ENCODE results near the gene CROT.

CROT gene

GRCh38 chr7:87341441-87341840 is 4.0 kb upstream of the CROT start:
- H3K4me1 ChIP-seq (ENCODE audit: control insufficient read depth, insufficient read depth, low read length): no peaks in the 10 kb centered on the region
- WGBS, 2 experiments: 95 to 98% methylated on average over 2 of the region's 2 CpGs
- no peak overlapping the region for H3K4me3 ChIP-seq (ENCODE audit: insufficient read depth, low read depth, low read length)
- no peaks in the 10 kb centered on the region for H3K36me3 ChIP-seq (ENCODE audit: control insufficient read depth, insufficient read depth, low read length)
- no peaks in the 10 kb centered on the region for H3K27me3 ChIP-seq (ENCODE audit: control insufficient read depth, insufficient read depth, low read length, poor library complexity, severe bottlenecking)
- H3K9me3 ChIP-seq (ENCODE audit: control insufficient read depth, low read length): no peaks in the 10 kb centered on the region
- no peak overlapping the region for H3K27ac ChIP-seq (ENCODE audit: insufficient read depth, low read depth, low read length, poor library complexity, severe bottlenecking)

GRCh38 chr7:87342231-87342630 is 3.2 kb upstream of the CROT start:
- no peaks in the 10 kb centered on the region for H3K27me3 ChIP-seq (ENCODE audit: control insufficient read depth, insufficient read depth, low read length, poor library complexity, severe bottlenecking)
- 53 to 71% methylated on average over 1 to 3 of the region's 3 CpGs for WGBS, 2 experiments
- no peaks in the 10 kb centered on the region for H3K9me3 ChIP-seq (ENCODE audit: control insufficient read depth, low read length)

DNA sequence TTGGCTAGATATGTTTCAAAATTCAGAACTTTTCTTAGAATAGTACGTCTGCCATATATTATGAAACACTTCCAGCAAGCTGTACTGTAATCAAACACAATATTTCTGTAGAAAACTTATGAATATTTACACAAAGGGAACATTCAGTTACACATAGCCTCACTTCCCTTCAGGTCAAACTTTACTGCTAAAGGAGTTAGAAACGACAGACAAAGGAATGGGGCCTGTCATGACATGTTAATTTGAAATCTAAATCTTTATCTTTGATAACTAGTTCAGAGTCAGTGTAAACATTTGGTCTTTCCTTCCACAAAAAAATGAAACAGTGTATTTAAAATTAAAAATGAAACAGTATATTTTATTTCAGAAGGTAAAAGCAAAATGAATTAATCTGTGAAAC is 1.0 kb upstream of the CROT start:
- Histone ChIP-seq H3K36me3 (ENCODE audit: control insufficient read depth, insufficient read depth, low read length) (peaks cover 10% of the 10 kb centered on the region), H3K27me3 (ENCODE audit: control insufficient read depth, insufficient read depth, low read length, poor library complexity, severe bottlenecking) (no peaks in the 10 kb centered on the region), H3K9me3 (ENCODE audit: control insufficient read depth, low read length) (no peaks in the 10 kb centered on the region), H3K4me1 (ENCODE audit: control insufficient read depth, insufficient read depth, low read length) (no peaks in the 10 kb centered on the region), H3K27ac (ENCODE audit: insufficient read depth, low read depth, low read length, poor library complexity, severe bottlenecking) (no peak overlapping the region), H3K4me3 (ENCODE audit: insufficient read depth, low read depth, low read length) (peak overlapping the region; percentile 64)
- 53% methylated on average over 2 of the region's 2 CpGs; no CpG with 5 or more reads in 1 of the 2 experiments for WGBS, 2 experiments

More at GRCh38 chr7:87342231-87342630, 3.2 kb upstream of the CROT start:
- Histone ChIP-seq H3K27ac (ENCODE audit: insufficient read depth, low read depth, low read length, poor library complexity, severe bottlenecking) (no peak overlapping the region), H3K4me1 (ENCODE audit: control insufficient read depth, insufficient read depth, low read length) (no peaks in the 10 kb centered on the region), H3K4me3 (ENCODE audit: insufficient read depth, low read depth, low read length) (no peak overlapping the region), H3K36me3 (ENCODE audit: control insufficient read depth, insufficient read depth, low read length) (no peaks in the 10 kb centered on the region)

DNA sequence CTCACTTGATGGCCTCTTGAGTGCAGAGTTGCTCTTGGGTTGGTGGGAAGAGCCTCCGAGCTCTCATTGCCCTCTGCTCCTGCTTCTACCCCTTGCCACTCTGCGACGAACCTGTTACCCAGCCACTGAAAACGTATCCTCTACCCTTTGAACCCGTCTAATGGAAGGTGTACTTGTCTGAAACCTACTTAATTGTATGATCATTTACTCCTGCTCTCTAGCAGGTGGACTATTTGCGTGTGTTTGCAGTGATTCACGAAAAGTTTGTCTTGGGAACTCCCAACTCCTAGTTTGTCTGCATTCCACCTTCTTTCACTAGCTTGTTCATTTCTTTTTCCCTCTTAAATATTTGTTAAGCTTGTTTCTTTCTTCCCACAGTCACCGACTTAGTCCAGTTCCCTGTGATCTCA is 503 bp downstream of the CROT start:
- Histone ChIP-seq H3K27ac (ENCODE audit: insufficient read depth, low read depth, low read length, poor library complexity, severe bottlenecking) (no peak overlapping the region), H3K9me3 (ENCODE audit: control insufficient read depth, low read length) (no peaks in the 10 kb centered on the region), H3K4me1 (ENCODE audit: control insufficient read depth, insufficient read depth, low read length) (no peaks in the 10 kb centered on the region), H3K36me3 (ENCODE audit: control insufficient read depth, insufficient read depth, low read length) (peaks cover 25% of the 10 kb centered on the region), H3K27me3 (ENCODE audit: control insufficient read depth, insufficient read depth, low read length, poor library complexity, severe bottlenecking) (no peaks in the 10 kb centered on the region), H3K4me3 (ENCODE audit: insufficient read depth, low read depth, low read length) (peak overlapping the region; percentile 64)
- WGBS, 2 experiments: 52 to 58% methylated on average over 8 of the region's 8 CpGs

GRCh38 chr7:87347207-87347606 is 1.7 kb downstream of the CROT start:
- Histone ChIP-seq H3K4me1 (ENCODE audit: control insufficient read depth, insufficient read depth, low read length) (no peaks in the 10 kb centered on the region), H3K27ac (ENCODE audit: insufficient read depth, low read depth, low read length, poor library complexity, severe bottlenecking) (no peak overlapping the region), H3K27me3 (ENCODE audit: control insufficient read depth, insufficient read depth, low read length, poor library complexity, severe bottlenecking) (no peaks in the 10 kb centered on the region), H3K36me3 (ENCODE audit: control insufficient read depth, insufficient read depth, low read length) (peaks cover 33% of the 10 kb centered on the region), H3K4me3 (ENCODE audit: insufficient read depth, low read depth, low read length) (no peak overlapping the region), H3K9me3 (ENCODE audit: control insufficient read depth, low read length) (no peaks in the 10 kb centered on the region)
- WGBS, 2 experiments: 89 to 92% methylated on average over 1 of the region's 1 CpG

DNA sequence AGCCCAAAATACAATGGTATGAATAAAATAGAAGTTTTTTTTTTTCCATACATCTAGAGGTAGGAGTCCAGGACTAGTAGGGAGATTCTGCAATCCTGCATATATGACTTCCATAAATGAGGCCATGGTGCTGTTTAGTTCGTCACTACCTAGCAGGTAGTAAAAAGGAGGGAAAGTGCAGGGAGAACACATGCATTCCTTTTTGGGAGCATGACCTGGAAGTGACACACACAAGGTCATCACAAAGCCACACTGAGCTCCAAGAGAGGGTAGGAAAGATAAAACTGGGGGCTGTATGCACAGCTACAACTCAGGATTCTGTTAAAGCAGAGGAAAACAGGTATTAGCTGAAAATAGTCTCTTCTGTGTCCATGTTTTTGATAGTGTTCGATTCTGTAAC is 2.2 kb downstream of the CROT start:
- H3K4me3 ChIP-seq (ENCODE audit: insufficient read depth, low read depth, low read length): no peak overlapping the region
- WGBS, 2 experiments: 96 to 99% methylated on average over 2 of the region's 2 CpGs
- H3K9me3 ChIP-seq (ENCODE audit: control insufficient read depth, low read length): no peaks in the 10 kb centered on the region
- no peak overlapping the region for H3K27ac ChIP-seq (ENCODE audit: insufficient read depth, low read depth, low read length, poor library complexity, severe bottlenecking)
- no peaks in the 10 kb centered on the region for H3K4me1 ChIP-seq (ENCODE audit: control insufficient read depth, insufficient read depth, low read length)
- peaks cover 33% of the 10 kb centered on the region for H3K36me3 ChIP-seq (ENCODE audit: control insufficient read depth, insufficient read depth, low read length)
- no peaks in the 10 kb centered on the region for H3K27me3 ChIP-seq (ENCODE audit: control insufficient read depth, insufficient read depth, low read length, poor library complexity, severe bottlenecking)

- Histone ChIP-seq H3K27ac (ENCODE audit: insufficient read depth, low read depth, low read length, poor library complexity, severe bottlenecking) (no peak overlapping the region), H3K36me3 (ENCODE audit: control insufficient read depth, insufficient read depth, low read length) (peaks cover 53% of the 10 kb centered on the region), H3K4me3 (ENCODE audit: insufficient read depth, low read depth, low read length) (no peak overlapping the region), H3K27me3 (ENCODE audit: control insufficient read depth, insufficient read depth, low read length, poor library complexity, severe bottlenecking) (no peaks in the 10 kb centered on the region), H3K9me3 (ENCODE audit: control insufficient read depth, low read length) (peaks cover 9% of the 10 kb centered on the region), H3K4me1 (ENCODE audit: control insufficient read depth, insufficient read depth, low read length) (no peaks in the 10 kb centered on the region)
- WGBS, 2 experiments: 74 to 76% methylated on average over 3 of the region's 3 CpGs
Measured at GRCh38 chr7:87354749-87355148, 9.3 kb downstream of the CROT start.

GRCh38 chr7:87356448-87356847 is 11.0 kb downstream of the CROT start:
- Histone ChIP-seq H3K27ac (ENCODE audit: insufficient read depth, low read depth, low read length, poor library complexity, severe bottlenecking) (no peak overlapping the region), H3K4me3 (ENCODE audit: insufficient read depth, low read depth, low read length) (no peak overlapping the region), H3K9me3 (ENCODE audit: control insufficient read depth, low read length) (peaks cover 9% of the 10 kb centered on the region), H3K36me3 (ENCODE audit: control insufficient read depth, insufficient read depth, low read length) (peaks cover 38% of the 10 kb centered on the region), H3K4me1 (ENCODE audit: control insufficient read depth, insufficient read depth, low read length) (no peaks in the 10 kb centered on the region), H3K27me3 (ENCODE audit: control insufficient read depth, insufficient read depth, low read length, poor library complexity, severe bottlenecking) (no peaks in the 10 kb centered on the region)
- WGBS, 2 experiments: 92 to 93% methylated on average over 1 of the region's 1 CpG

DNA sequence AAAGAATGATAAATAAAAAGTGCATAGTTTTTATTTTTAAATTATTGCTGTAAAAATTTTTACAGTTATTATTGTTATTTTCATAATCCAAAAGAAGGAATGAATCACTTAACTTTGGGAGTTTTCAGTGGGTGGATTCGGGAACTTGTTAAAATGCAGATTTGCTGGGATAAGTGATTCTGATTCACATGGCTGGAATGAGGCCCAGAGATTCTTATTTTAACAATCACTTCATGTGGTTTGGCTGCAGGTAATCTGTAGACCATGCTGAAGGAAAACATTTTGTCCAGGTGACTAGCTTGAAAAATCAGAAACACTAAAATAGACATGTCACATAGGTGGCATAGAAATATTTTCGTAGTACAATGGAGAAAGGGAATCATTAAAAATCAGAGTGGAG is 13.9 kb downstream of the CROT start:
- WGBS, 2 experiments: 86 to 93% methylated on average over 2 of the region's 2 CpGs
- H3K36me3 ChIP-seq (ENCODE audit: control insufficient read depth, insufficient read depth, low read length): peaks cover 20% of the 10 kb centered on the region
- H3K27ac ChIP-seq (ENCODE audit: insufficient read depth, low read depth, low read length, poor library complexity, severe bottlenecking): no peak overlapping the region
- peaks cover 2% of the 10 kb centered on the region for H3K9me3 ChIP-seq (ENCODE audit: control insufficient read depth, low read length)
- peaks cover under 1% of the 10 kb centered on the region for H3K4me1 ChIP-seq (ENCODE audit: control insufficient read depth, insufficient read depth, low read length)
- H3K27me3 ChIP-seq (ENCODE audit: control insufficient read depth, insufficient read depth, low read length, poor library complexity, severe bottlenecking): no peaks in the 10 kb centered on the region
- no peak overlapping the region for H3K4me3 ChIP-seq (ENCODE audit: insufficient read depth, low read depth, low read length)

DNA sequence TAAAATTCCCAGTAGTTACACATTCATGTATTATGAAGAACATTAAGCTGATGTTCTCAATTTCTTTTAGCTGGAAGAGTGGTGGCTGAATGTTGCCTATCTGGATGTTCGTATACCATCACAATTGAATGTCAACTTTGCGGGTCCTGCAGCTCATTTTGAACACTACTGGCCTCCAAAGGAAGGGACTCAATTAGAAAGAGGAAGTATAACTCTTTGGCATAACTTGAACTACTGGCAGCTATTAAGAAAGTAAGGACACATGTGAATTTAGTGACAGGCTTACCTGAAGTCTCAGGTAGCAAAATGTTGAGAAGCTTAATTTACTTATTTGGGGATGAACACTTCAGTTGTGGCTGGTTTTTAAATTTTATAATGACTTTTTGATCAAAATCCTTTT is 15.9 kb downstream of the CROT start:
- Histone ChIP-seq H3K27ac (ENCODE audit: insufficient read depth, low read depth, low read length, poor library complexity, severe bottlenecking) (no peak overlapping the region), H3K27me3 (ENCODE audit: control insufficient read depth, insufficient read depth, low read length, poor library complexity, severe bottlenecking) (no peaks in the 10 kb centered on the region), H3K9me3 (ENCODE audit: control insufficient read depth, low read length) (no peaks in the 10 kb centered on the region), H3K36me3 (ENCODE audit: control insufficient read depth, insufficient read depth, low read length) (peaks cover 12% of the 10 kb centered on the region), H3K4me3 (ENCODE audit: insufficient read depth, low read depth, low read length) (no peak overlapping the region), H3K4me1 (ENCODE audit: control insufficient read depth, insufficient read depth, low read length) (peaks cover 5% of the 10 kb centered on the region)
- 91 to 96% methylated on average over 2 of the region's 2 CpGs for WGBS, 2 experiments

DNA sequence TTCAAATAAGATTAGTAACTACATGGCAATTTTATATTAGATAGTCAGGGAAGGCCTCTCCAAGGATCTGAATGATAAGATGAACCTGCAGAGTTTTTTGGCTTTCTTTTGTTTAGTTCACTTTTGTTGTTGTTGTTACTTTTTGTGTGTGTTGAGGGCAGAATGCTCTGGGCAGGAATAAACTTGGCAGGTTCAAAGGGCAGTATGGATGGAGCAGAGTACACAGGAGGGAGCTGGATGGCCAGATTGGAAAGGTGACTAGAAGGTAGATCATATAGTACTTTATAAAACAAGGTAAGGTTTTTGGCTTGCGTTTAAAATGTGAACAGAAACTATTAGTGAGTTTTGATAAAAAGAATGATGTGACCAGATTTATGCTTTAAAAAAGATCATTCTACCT is 17.9 kb downstream of the CROT start:
- Histone ChIP-seq H3K9me3 (ENCODE audit: control insufficient read depth, low read length) (no peaks in the 10 kb centered on the region), H3K4me3 (ENCODE audit: insufficient read depth, low read depth, low read length) (no peak overlapping the region), H3K27ac (ENCODE audit: insufficient read depth, low read depth, low read length, poor library complexity, severe bottlenecking) (no peak overlapping the region), H3K36me3 (ENCODE audit: control insufficient read depth, insufficient read depth, low read length) (no peaks in the 10 kb centered on the region), H3K27me3 (ENCODE audit: control insufficient read depth, insufficient read depth, low read length, poor library complexity, severe bottlenecking) (no peaks in the 10 kb centered on the region), H3K4me1 (ENCODE audit: control insufficient read depth, insufficient read depth, low read length) (peaks cover 5% of the 10 kb centered on the region)
- WGBS, 2 experiments: 86 to 100% methylated on average over 1 of the region's 1 CpG

Data from ectodermal cell (in vitro differentiated cells).